Retinal pigment epithelial cell (primary cell): ENCODE results near the gene CADPS2.

Source experiments
- DNase-seq: peaks from one replicate; pipeline ENCODE4 v3.0.0-alpha.2; 2010; ENCODE audit warnings: low read depth
- H3K4me3 ChIP-seq: 2 replicates; pipeline ENCODE4 v1.5.1; 2011; ENCODE audit warnings: mild to moderate bottlenecking, low read length, control low read depth, moderate library complexity
- TF ChIP-seq, protein P1 (sequence below): conservative IDR thresholded peaks from 2 replicates; pipeline ENCODE4 v1.5.1; 2011; ENCODE audit warnings: low read depth, low read length, control low read depth, inconsistent platforms

CADPS2 gene

DNA sequence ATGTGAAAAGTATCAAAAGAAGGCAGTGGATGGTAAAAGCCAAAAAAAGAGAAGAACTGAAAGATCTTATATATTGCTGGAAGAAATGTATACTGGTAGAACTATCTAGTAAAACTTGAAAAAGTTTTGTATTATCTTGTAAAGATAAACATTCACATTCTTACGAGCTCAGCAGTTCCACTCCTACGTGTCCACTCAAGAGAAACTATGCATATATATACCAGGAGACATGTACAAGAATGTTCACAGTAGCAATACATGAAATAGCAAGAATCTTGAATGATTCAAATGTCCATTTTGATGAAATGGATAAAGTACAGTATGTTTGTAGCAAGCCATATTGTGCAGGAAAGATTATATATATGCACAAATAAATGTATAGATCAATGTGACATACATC is 342.4 kb downstream of the CADPS2 start:
- TF ChIP-seq, protein P1, sequence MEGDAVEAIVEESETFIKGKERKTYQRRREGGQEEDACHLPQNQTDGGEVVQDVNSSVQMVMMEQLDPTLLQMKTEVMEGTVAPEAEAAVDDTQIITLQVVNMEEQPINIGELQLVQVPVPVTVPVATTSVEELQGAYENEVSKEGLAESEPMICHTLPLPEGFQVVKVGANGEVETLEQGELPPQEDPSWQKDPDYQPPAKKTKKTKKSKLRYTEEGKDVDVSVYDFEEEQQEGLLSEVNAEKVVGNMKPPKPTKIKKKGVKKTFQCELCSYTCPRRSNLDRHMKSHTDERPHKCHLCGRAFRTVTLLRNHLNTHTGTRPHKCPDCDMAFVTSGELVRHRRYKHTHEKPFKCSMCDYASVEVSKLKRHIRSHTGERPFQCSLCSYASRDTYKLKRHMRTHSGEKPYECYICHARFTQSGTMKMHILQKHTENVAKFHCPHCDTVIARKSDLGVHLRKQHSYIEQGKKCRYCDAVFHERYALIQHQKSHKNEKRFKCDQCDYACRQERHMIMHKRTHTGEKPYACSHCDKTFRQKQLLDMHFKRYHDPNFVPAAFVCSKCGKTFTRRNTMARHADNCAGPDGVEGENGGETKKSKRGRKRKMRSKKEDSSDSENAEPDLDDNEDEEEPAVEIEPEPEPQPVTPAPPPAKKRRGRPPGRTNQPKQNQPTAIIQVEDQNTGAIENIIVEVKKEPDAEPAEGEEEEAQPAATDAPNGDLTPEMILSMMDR, result no peak
- H3K4me3 ChIP-seq, result no peak overlapping the region
- DNase-seq, result no peak

DNA sequence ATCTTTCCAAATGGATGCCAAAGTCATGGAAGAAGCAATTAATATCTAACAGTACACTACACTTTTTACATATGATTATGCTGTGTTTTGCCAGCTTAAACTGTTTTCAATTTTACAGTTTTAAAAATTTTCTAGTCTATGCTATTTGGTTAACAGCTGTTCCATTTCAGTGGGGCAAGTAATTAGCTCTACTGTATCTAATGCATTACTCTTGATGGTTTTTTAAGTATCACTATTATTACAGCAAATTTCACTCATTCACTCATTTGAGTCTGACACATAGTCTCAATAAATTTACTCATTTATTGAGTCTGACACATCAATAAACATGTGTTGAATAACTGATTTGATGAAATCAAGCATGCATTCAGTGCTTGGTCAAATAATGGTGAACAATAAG is 343.1 kb downstream of the CADPS2 start:
- TF ChIP-seq, protein P1, result no peak
- no peak for DNase-seq
- H3K4me3 ChIP-seq, result no peak overlapping the region

DNA sequence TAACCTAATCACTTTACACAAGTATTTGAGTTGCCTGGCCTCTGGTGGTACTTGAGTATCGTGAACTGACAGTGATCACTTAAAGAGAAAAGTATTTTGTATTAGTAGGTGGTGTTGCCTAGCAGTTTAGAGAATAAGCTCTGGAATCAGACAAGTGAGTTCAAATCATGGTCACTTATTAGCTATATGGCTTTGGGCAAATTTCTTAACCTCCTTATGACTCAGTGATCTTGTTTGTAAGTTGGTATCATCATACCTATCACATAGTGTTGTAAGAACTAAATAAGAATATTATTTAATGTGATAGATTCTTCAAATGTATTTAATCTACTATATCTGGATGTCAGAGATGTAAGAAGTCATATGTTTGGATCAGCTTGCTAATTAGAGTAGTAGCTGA is 351.2 kb downstream of the CADPS2 start:
- DNase-seq, result peak; percentile 15
- no peak overlapping the region for H3K4me3 ChIP-seq
- TF ChIP-seq, protein P1, result no peak

DNA sequence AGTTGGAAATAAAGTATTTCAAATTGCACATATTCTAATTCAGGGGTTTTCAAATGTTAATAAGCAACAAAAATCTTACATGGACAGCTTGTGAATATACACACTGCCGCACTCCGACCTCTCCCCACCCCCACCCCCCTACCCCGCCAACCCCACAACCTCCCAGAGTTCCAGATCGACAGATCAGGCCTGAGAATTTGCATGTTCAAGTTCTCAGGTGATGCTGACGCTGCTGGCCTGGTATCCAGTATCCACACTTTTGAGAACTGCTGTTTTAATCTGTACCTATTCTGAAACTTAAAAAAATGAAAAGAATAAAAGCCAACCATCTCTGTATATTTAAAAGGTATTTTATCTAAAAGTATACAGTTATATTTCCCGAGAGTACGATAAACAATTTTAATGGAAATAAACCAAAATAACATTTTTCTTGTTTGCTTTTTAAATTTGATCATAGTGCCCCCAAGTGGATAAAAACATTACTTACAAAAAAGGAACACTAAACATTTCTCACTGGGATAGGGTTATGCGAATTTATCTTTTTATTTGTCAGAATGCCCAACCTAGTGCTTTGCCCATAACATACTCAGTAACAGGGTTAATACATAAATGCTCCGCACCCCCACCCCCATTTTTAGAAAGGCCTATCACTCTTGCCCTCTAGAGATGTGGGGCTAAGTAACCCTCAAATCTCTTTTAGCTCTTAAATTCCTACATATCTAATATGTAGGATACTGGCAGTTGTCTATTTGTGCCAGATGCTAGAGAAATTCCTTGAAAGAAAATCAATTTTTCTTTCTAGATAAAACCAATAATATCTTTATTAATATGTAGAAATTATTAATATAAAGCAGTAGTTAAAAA is 353.6 kb downstream of the CADPS2 start:
- DNase-seq, result no peak
- no peak overlapping the region for H3K4me3 ChIP-seq
- TF ChIP-seq, protein P1, result peak; percentile 30

DNA sequence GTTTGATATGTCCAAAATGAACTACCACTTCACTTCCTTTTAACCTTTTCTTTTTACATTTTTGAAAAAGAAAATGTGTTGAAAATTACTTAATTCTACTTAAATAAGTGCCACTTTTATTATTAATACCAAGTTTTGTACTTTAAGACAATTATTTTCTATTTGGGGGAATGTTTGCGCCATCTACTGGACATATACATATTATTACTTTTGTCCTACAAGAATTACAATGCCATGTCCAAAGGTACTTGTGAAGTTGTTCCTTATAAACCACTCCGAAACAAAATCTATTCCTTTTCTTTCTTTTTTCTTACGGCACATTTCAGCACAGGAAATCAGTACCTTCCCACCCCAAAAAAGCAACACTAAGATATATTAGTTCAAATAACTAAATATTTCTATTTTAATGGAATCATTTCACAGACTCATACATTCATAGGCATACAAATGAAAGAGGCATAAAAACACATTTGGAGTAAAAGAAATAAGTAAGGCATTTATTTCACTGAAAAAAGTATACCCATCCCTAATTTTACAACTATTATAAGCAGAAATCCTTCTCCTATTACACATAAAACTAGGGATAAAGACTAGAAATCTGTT is 357.3 kb downstream of the CADPS2 start:
- TF ChIP-seq, protein P1, result peak; percentile 35

DNA sequence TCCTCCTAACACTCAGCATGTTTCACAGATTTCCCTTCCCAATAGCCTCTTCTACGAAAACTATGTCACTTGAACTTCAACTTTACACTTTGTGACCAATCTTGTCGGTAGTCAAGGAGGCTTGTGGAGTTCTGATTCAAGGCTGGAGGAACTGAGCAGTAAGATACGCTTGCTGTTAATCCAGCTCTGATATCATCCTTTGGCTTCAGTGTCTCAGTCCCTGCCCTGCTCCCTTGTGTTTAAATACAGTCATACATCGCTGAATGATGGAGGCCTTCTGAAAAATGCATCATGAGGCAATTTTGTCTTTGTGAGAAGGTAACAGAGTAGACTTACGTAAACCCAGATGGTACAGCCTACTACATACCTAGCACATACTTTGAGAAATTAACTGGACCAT is 360.9 kb downstream of the CADPS2 start:
- H3K4me3 ChIP-seq, result no peak overlapping the region
- TF ChIP-seq, protein P1, result no peak
- DNase-seq, result no peak

More for the DNA sequence above, 357.3 kb downstream of the CADPS2 start:
- no peak for DNase-seq
- H3K4me3 ChIP-seq, result no peak overlapping the region

DNA sequence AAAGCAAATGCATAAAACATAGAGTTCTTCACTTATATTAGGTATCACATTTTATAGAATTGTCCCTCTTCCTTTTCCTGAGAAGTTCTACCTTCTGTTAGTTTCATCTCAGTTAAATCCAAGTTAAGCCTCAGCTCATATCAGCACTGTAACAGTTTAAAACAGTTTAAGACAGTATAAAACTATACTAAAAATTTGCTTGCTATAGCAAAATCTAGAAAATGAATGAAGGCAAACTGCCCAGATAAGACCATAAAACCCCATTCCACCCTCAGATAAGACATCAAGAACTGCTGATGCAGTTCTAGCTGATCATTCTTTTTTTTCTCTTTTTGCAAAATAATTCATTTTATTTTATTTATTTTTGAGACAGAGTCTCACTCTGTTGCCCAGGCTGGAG is 364.5 kb downstream of the CADPS2 start:
- DNase-seq, result no peak
- TF ChIP-seq, protein P1, result no peak
- H3K4me3 ChIP-seq, result no peak overlapping the region
